Breast epithelium (tissue), 4 donors: ENCODE results near the gene MXRA8. TPM values are rescaled to one million over a fixed set of nuclear protein-coding genes. Genes with fewer than 3 reads are reported as not detected.

Source experiments
- DNase-seq, 2 donors: peaks; one replicate each; pipeline ENCODE4 v3.0.0-alpha.2; 2019; ENCODE audit warnings: low spot score in 2 of 2
- H3K27ac ChIP-seq, 2 donors: fragments of 200-600 bp; sonication (generic) in 1 of 2; one replicate each; pipeline ENCODE4 v1.5.1; 2016 to 2019; ENCODE audit warnings: mild to moderate bottlenecking in 1 of 2
- H3K27me3 ChIP-seq, 2 donors: fragments of 200-600 bp; sonication (generic) in 1 of 2; one replicate each; pipeline versions ENCODE4 v1.5.1 to v1.6.0; 2017 to 2019; ENCODE audit warnings: control low read depth in 1 of 2, mild to moderate bottlenecking in 1 of 2
- H3K36me3 ChIP-seq: fragments of 200-600 bp; one replicate; pipeline ENCODE4 v1.5.1; 2019
- H3K4me1 ChIP-seq, 2 donors: fragments of 200-600 bp; sonication (generic); one replicate each; pipeline ENCODE4 v1.5.1; 2016 to 2019; ENCODE audit warnings: control low read depth in 1 of 2
- H3K4me3 ChIP-seq, 3 donors: fragments of 200-600 bp; sonication (generic); 1 replicate in 2 of 3; 2 replicates in 1 of 3; pipeline ENCODE4 v1.5.1; 2016 to 2019; ENCODE audit warnings: mild to moderate bottlenecking in 3 of 3, moderate library complexity in 2 of 3
- H3K9me3 ChIP-seq, 2 donors: fragments of 200-600 bp; sonication (generic) in 1 of 2; one replicate each; pipeline ENCODE4 v1.5.1; 2016 to 2019; ENCODE audit warnings: control low read depth in 1 of 2
- CTCF ChIP-seq, 3 donors: fragments of 450-650 bp; IDR thresholded peaks; one replicate each; pipeline ENCODE4 v1.5.1; 2016 to 2017; ENCODE audit warnings: antibody characterized with exemption in 3 of 3, mild to moderate bottlenecking in 3 of 3, moderate library complexity in 3 of 3
- POLR2A ChIP-seq: fragments of 450-650 bp; IDR thresholded peaks from one replicate; pipeline ENCODE4 v1.6.1; 2016; ENCODE audit warnings: antibody characterized with exemption, mild to moderate bottlenecking, moderate library complexity
- POLR2AphosphoS5 ChIP-seq, 3 donors: sonication (generic); formaldehyde crosslinking; IDR thresholded peaks; one replicate each; pipeline ENCODE4 v1.6.1; 2017; ENCODE audit warnings: antibody characterized with exemption in 3 of 3
- intact Hi-C: fragments of 100-400 bp; cut with DNase I; formaldehyde crosslinking; loops from one replicate; pipeline ENCODE4 v1.15.1; 2023; ENCODE audit warnings: low total_unique reads
- total RNA-seq, 3 donors: library from RNA; depleted of rRNA; stranded (reverse); fragments of >200 nt; gene quantifications; one replicate each; pipeline ENCODE4 v1.1.0, GENCODE V29; 2016

MXRA8 gene
- total RNA-seq, 3 donors from 2014 or later = 93.4 to 308 (median 99.8) TPM

GRCh38 chr1:1322418-1322817, 35.9 kb downstream of the MXRA8 start:
- Histone ChIP-seq H3K27me3 (no peaks in the 10 kb centered on the region), H3K4me3 (peak overlapping the region in 1 of 3 donors; percentile 100), H3K27ac (no peak overlapping the region), H3K4me1 (peaks cover 10 to 26% of the 10 kb centered on the region in 2 donors), H3K9me3 (no peaks in the 10 kb centered on the region), H3K36me3 (no peaks in the 10 kb centered on the region)
- DNase-seq = no peak
- TF ChIP-seq POLR2A (no peak), POLR2AphosphoS5 (IDR thresholded peaks at IDR 0.05) (no peak), CTCF (IDR thresholded peaks at IDR 0.05) (no peak)
- intact Hi-C loops = no loop called here

- Histone ChIP-seq H3K36me3 (no peaks in the 10 kb centered on the region), H3K4me3 (no peak overlapping the region), H3K27me3 (no peaks in the 10 kb centered on the region), H3K9me3 (no peaks in the 10 kb centered on the region), H3K4me1 (peaks cover 10 to 26% of the 10 kb centered on the region in 2 donors), H3K27ac (no peak overlapping the region)
- no peak for DNase-seq
- TF ChIP-seq POLR2A = no peak
- TF ChIP-seq CTCF (IDR thresholded peaks at IDR 0.05) = no peak
- intact Hi-C loops = no loop called here
Measured at GRCh38 chr1:1321477-1321876, 36.9 kb downstream of the MXRA8 start.

GRCh38 chr1:1320666-1321448, 37.5 kb downstream of the MXRA8 start:
- DNase-seq = no peak
- intact Hi-C loops = no loop called here
- no peak overlapping the region for H3K4me3 ChIP-seq
- H3K27me3 ChIP-seq = no peaks in the 10 kb centered on the region
- H3K9me3 ChIP-seq = no peaks in the 10 kb centered on the region
- H3K27ac ChIP-seq = no peak overlapping the region
- no peaks in the 10 kb centered on the region for H3K36me3 ChIP-seq
- peaks cover 8 to 24% of the 10 kb centered on the region in 2 donors for H3K4me1 ChIP-seq
- TF ChIP-seq POLR2AphosphoS5 (IDR thresholded peaks at IDR 0.05) (no peak), CTCF (IDR thresholded peaks at IDR 0.05) (no peak), POLR2A (no peak)

- Histone ChIP-seq H3K27ac (peak overlapping the region in 1 of 2 donors; percentile 84), H3K4me3 (no peak overlapping the region), H3K36me3 (no peaks in the 10 kb centered on the region), H3K9me3 (no peaks in the 10 kb centered on the region), H3K27me3 (no peaks in the 10 kb centered on the region), H3K4me1 (peaks cover 3 to 16% of the 10 kb centered on the region in 2 donors)
- TF ChIP-seq POLR2AphosphoS5 (IDR thresholded peaks at IDR 0.05) (no peak), CTCF (IDR thresholded peaks at IDR 0.05) (no peak), POLR2A (no peak)
- DNase-seq = no peak
- intact Hi-C loops = no loop called here
Measured at GRCh38 chr1:1319646-1319941, 38.8 kb downstream of the MXRA8 start.

GRCh38 chr1:1318777-1319645, 39.3 kb downstream of the MXRA8 start:
- no peaks in the 10 kb centered on the region for H3K36me3 ChIP-seq
- no peak for TF ChIP-seq CTCF (IDR thresholded peaks at IDR 0.05)
- no peak for TF ChIP-seq POLR2AphosphoS5 (IDR thresholded peaks at IDR 0.05)
- TF ChIP-seq POLR2A = no peak
- no peak for DNase-seq
- intact Hi-C loops = no loop called here
- peak overlapping the region; percentile 75 to 84 for H3K27ac ChIP-seq
- H3K27me3 ChIP-seq = no peaks in the 10 kb centered on the region
- H3K4me3 ChIP-seq = no peak overlapping the region
- peaks cover 3 to 16% of the 10 kb centered on the region in 2 donors for H3K4me1 ChIP-seq
- H3K9me3 ChIP-seq = no peaks in the 10 kb centered on the region
